Stomach (tissue), 4 donors: ENCODE data around the gene FUT9.

ENCODE experiments used
- EP300 ChIP-seq: sonication (generic); formaldehyde crosslinking; IDR thresholded peaks from one replicate; pipeline ENCODE4 v1.6.1; 2017; ENCODE audit warnings: antibody characterized with exemption
- POLR2A ChIP-seq, 4 donors: fragments of 450-650 bp; IDR thresholded peaks; one replicate each; pipeline ENCODE4 v1.6.1; 2016; ENCODE audit warnings: antibody characterized with exemption in 4 of 4, control low read depth in 2 of 4, mild to moderate bottlenecking in 1 of 4, moderate library complexity in 1 of 4
- POLR2AphosphoS5 ChIP-seq, 3 donors: sonication (generic); formaldehyde crosslinking; IDR thresholded peaks; one replicate each; pipeline ENCODE4 v1.6.1; 2016; ENCODE audit warnings: antibody characterized with exemption in 3 of 3
- TF ChIP-seq, protein P1 (sequence below), 7 experiments: fragments of 450-650 bp in 4 of 7; fragments of 200-600 bp in 3 of 7; sonication (generic) in 3 of 7; IDR thresholded peaks; one replicate each; pipeline ENCODE4 v1.5.1; 2016 to 2019; ENCODE audit warnings: antibody characterized with exemption in 7 of 7, control low read depth in 2 of 7, mild to moderate bottlenecking in 1 of 7

DNA sequence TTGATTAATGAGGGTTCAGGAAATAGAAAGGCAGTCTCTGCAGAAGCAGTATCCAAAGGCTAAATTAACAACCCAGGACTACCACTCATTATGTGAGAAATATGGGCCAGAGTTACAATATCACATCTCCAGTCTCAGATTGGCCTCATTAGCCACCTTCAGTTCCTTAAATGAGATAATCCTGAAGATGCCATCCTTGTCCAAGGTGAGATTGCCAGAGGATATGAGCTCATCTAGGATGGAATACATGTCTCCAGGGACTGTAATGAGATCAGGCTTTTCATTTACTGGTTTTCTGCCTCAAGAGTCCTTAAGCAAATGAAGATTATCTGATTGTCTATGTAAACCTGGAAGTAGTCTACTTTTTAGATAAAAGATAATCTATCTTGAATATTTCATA is 196.3 kb downstream of the FUT9 start:
- TF ChIP-seq POLR2A (IDR thresholded peaks at IDR 0.05) = no peak
- TF ChIP-seq, protein P1, sequence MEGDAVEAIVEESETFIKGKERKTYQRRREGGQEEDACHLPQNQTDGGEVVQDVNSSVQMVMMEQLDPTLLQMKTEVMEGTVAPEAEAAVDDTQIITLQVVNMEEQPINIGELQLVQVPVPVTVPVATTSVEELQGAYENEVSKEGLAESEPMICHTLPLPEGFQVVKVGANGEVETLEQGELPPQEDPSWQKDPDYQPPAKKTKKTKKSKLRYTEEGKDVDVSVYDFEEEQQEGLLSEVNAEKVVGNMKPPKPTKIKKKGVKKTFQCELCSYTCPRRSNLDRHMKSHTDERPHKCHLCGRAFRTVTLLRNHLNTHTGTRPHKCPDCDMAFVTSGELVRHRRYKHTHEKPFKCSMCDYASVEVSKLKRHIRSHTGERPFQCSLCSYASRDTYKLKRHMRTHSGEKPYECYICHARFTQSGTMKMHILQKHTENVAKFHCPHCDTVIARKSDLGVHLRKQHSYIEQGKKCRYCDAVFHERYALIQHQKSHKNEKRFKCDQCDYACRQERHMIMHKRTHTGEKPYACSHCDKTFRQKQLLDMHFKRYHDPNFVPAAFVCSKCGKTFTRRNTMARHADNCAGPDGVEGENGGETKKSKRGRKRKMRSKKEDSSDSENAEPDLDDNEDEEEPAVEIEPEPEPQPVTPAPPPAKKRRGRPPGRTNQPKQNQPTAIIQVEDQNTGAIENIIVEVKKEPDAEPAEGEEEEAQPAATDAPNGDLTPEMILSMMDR (IDR thresholded peaks at IDR 0.05) = no peak
- no peak for TF ChIP-seq POLR2AphosphoS5 (IDR thresholded peaks at IDR 0.05)
- TF ChIP-seq EP300 = no peak
